Caco-2 (cell line): ENCODE results near the gene MAB21L1. TPM values are rescaled to one million over a fixed set of nuclear protein-coding genes. Genes with fewer than 3 reads are reported as not detected.

ENCODE experiments used
- BruUV-seq: library from RNA; stranded (reverse); fragments of 400-500 nt; replicated peaks from 2 replicates; lab custom pipeline; 2021; lab: Mats Ljungman, UMichigan
- CTCF ChIA-PET: fragments of 300-600 bp; sonication (Branson Sonifier 250); formaldehyde crosslinking; loops from one replicate; lab custom pipeline; 2022; ENCODE audit warnings: antibody characterized with exemption; lab: Charles Lee
- POLR2A ChIA-PET: fragments of 300-600 bp; sonication (Branson Sonifier 250); formaldehyde crosslinking; loops from one replicate; lab custom pipeline; 2022; ENCODE audit warnings: antibody characterized with exemption; lab: Charles Lee
- DNase-seq, 2 experiments: peaks; one replicate each; pipeline versions ENCODE4 v3.0.0 to v3.0.0-alpha.2; 2020 to 2022
- H3K27me3 ChIP-seq: replicated peaks from 2 replicates; pipeline ENCODE4 v1.6.0; 2011; ENCODE audit warnings: low read length; ENCODE audit not compliant: control insufficient read depth, insufficient read depth
- H3K36me3 ChIP-seq: 2 replicates; pipeline ENCODE4 v1.5.1; 2011; ENCODE audit warnings: low read length; ENCODE audit not compliant: control insufficient read depth, insufficient read depth
- H3K4me1 ChIP-seq: fragments of 250-450 bp; sonication (Bioruptor Pico); 2 replicates; pipeline ENCODE4 v1.5.1; 2020; ENCODE audit warnings: mild to moderate bottlenecking
- H3K4me3 ChIP-seq: 2 replicates; pipeline ENCODE4 v1.5.1; 2011; ENCODE audit warnings: low read depth, mild to moderate bottlenecking, control low read depth, low read length
- H3K9me3 ChIP-seq: fragments of 250-450 bp; sonication (Bioruptor Pico); 2 replicates; pipeline ENCODE4 v1.5.1; 2020; ENCODE audit warnings: mild to moderate bottlenecking, moderate library complexity
- H3K27ac Mint-ChIP-seq: one replicate; pipeline ENCODE4 v1.8.0; 2022; ENCODE audit warnings: mixed read lengths; ENCODE audit not compliant: unreplicated experiment
- H3K27me3 Mint-ChIP-seq: one replicate; pipeline ENCODE4 v1.8.0; 2022; ENCODE audit warnings: mixed read lengths; ENCODE audit not compliant: insufficient read depth, unreplicated experiment
- H3K36me3 Mint-ChIP-seq: one replicate; pipeline ENCODE4 v1.8.0; 2022; ENCODE audit warnings: mild to moderate bottlenecking, mixed read lengths; ENCODE audit not compliant: insufficient read depth, unreplicated experiment
- H3K4me1 Mint-ChIP-seq: one replicate; pipeline ENCODE4 v1.8.0; 2022; ENCODE audit warnings: low read depth, mixed read lengths; ENCODE audit not compliant: unreplicated experiment
- H3K4me3 Mint-ChIP-seq: one replicate; pipeline ENCODE4 v1.8.0; 2022; ENCODE audit warnings: mild to moderate bottlenecking, moderate library complexity, mixed read lengths; ENCODE audit not compliant: unreplicated experiment
- H3K9me3 Mint-ChIP-seq: one replicate; pipeline ENCODE4 v1.8.0; 2022; ENCODE audit warnings: mixed read lengths; ENCODE audit not compliant: unreplicated experiment
- intact Hi-C: fragments of 100-400 bp; cut with micrococcal nuclease; formaldehyde crosslinking; loops from one replicate; pipeline ENCODE4 v1.10.0; 2022; ENCODE audit not compliant: unreplicated experiment
- total RNA-seq: library from RNA; stranded (reverse); gene quantifications from 2 replicates; pipeline ENCODE4 v1.2.3, GENCODE V29; 2022
- TF ChIP-seq, protein P1 (sequence below), 2 experiments: fragments of 200-600 bp in 1 of 2; IDR thresholded peaks; 1 replicate in 1 of 2; 2 replicates in 1 of 2; pipeline versions ENCODE4 v1.5.1 to v1.8.0; 2011 to 2022; ENCODE audit warnings: antibody characterized with exemption in 1 of 2, control low read depth in 1 of 2, inconsistent platforms in 1 of 2, low read depth in 1 of 2, low read length in 1 of 2, mild to moderate bottlenecking in 1 of 2, moderate library complexity in 1 of 2; ENCODE audit not compliant: insufficient read depth in 1 of 2, severe bottlenecking in 1 of 2, unreplicated experiment in 1 of 2

MAB21L1 gene
- total RNA-seq, 1 experiment from 2014 or later, result not detected

GRCh38 chr13:35514801-35515502 is 38.5 kb upstream of the MAB21L1 start:
- Mint-ChIP-seq H3K4me3 (no peak overlapping the region), H3K36me3 (no peaks in the 10 kb centered on the region), H3K27me3 (peaks cover 9% of the 10 kb centered on the region), H3K27ac (no peak overlapping the region), H3K9me3 (no peaks in the 10 kb centered on the region), H3K4me1 (peaks cover 6% of the 10 kb centered on the region)
- Histone ChIP-seq H3K36me3 (no peaks in the 10 kb centered on the region), H3K9me3 (no peaks in the 10 kb centered on the region), H3K4me1 (no peaks in the 10 kb centered on the region), H3K27me3 (no peaks in the 10 kb centered on the region), H3K4me3 (no peak overlapping the region)
- no TSS peak for BruUV-seq
- DNase-seq, result no peak
- TF ChIP-seq, protein P1, sequence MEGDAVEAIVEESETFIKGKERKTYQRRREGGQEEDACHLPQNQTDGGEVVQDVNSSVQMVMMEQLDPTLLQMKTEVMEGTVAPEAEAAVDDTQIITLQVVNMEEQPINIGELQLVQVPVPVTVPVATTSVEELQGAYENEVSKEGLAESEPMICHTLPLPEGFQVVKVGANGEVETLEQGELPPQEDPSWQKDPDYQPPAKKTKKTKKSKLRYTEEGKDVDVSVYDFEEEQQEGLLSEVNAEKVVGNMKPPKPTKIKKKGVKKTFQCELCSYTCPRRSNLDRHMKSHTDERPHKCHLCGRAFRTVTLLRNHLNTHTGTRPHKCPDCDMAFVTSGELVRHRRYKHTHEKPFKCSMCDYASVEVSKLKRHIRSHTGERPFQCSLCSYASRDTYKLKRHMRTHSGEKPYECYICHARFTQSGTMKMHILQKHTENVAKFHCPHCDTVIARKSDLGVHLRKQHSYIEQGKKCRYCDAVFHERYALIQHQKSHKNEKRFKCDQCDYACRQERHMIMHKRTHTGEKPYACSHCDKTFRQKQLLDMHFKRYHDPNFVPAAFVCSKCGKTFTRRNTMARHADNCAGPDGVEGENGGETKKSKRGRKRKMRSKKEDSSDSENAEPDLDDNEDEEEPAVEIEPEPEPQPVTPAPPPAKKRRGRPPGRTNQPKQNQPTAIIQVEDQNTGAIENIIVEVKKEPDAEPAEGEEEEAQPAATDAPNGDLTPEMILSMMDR (IDR thresholded peaks at IDR 0.05; ENCODE audit: insufficient read depth in 1 of 2, low read depth in 1 of 2, low read length in 1 of 2, severe bottlenecking in 1 of 2, unreplicated experiment in 1 of 2), result no peak
- ChIA-PET POLR2A (no interaction called here), CTCF (no interaction called here)
- intact Hi-C loops, result no loop called here

- Mint-ChIP-seq H3K4me1 (peaks cover 6% of the 10 kb centered on the region), H3K4me3 (no peak overlapping the region), H3K36me3 (no peaks in the 10 kb centered on the region), H3K27me3 (peaks cover 9% of the 10 kb centered on the region), H3K27ac (no peak overlapping the region), H3K9me3 (no peaks in the 10 kb centered on the region)
- H3K9me3 ChIP-seq, result no peaks in the 10 kb centered on the region
- DNase-seq, result no peak
- TF ChIP-seq, protein P1 (IDR thresholded peaks at IDR 0.05; ENCODE audit: insufficient read depth in 1 of 2, low read depth in 1 of 2, low read length in 1 of 2, severe bottlenecking in 1 of 2, unreplicated experiment in 1 of 2), result no peak
- ChIA-PET POLR2A (no interaction called here), CTCF (no interaction called here)
- H3K27me3 ChIP-seq, result no peaks in the 10 kb centered on the region
- no peaks in the 10 kb centered on the region for H3K4me1 ChIP-seq
- no TSS peak for BruUV-seq
- intact Hi-C loops, result no loop called here
- H3K36me3 ChIP-seq, result no peaks in the 10 kb centered on the region
- no peak overlapping the region for H3K4me3 ChIP-seq
Observed at GRCh38 chr13:35514061-35514477, 37.6 kb upstream of the MAB21L1 start.

DNA sequence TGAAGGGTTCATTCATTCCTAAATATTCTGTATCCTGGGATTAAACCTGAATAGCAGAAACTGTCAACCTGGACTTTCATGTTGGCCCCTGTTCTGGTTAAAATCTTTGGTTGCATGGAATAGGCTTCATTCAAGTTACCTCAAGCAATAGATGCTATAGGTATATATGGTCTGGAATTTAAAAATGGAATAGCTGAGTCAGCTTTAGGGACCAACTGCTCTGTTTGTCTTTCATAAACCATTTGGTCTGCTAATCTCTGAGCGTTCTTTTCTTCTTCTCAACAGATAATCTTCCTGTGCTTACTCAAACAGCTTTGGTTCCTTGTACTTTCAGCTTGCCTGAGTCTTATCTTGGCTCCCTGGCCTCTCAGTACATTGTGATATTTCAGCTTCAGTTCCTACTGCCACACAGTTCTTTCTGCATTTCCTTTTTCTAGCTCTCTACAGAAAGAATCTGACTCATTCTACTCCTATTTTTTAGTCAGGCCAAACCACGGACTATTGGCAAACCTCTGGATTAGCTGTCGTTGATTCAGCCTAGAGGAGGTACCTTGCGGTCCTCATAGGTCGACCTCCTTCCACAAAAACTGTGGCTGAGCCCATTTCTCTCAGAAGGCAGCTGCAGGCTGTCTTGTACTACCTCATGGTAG is 35.9 kb upstream of the MAB21L1 start:
- Mint-ChIP-seq H3K4me3 (no peak overlapping the region), H3K9me3 (no peaks in the 10 kb centered on the region), H3K27me3 (peaks cover 9% of the 10 kb centered on the region), H3K4me1 (peaks cover 6% of the 10 kb centered on the region), H3K27ac (no peak overlapping the region), H3K36me3 (no peaks in the 10 kb centered on the region)
- TF ChIP-seq, protein P1 (IDR thresholded peaks at IDR 0.05; ENCODE audit: insufficient read depth in 1 of 2, low read depth in 1 of 2, low read length in 1 of 2, severe bottlenecking in 1 of 2, unreplicated experiment in 1 of 2), result no peak
- no peak for DNase-seq
- Histone ChIP-seq H3K9me3 (no peaks in the 10 kb centered on the region), H3K4me1 (no peaks in the 10 kb centered on the region), H3K27me3 (no peaks in the 10 kb centered on the region), H3K4me3 (no peak overlapping the region), H3K36me3 (no peaks in the 10 kb centered on the region)
- ChIA-PET POLR2A (no interaction called here), CTCF (interaction anchor here (0.7 kb wide), 1 partner anchor 29 kb away, joined by 3 read pairs; no protein-coding TSS in a partner anchor)
- no TSS peak for BruUV-seq
- intact Hi-C loops, result no loop called here
